ENCODE results near the gene HMGXB3.
"Not testable (repeated sequence)": the region's sequence is repeated elsewhere in the genome, so short reads cannot be mapped to it uniquely, and the experiment has no call there.

DNA sequence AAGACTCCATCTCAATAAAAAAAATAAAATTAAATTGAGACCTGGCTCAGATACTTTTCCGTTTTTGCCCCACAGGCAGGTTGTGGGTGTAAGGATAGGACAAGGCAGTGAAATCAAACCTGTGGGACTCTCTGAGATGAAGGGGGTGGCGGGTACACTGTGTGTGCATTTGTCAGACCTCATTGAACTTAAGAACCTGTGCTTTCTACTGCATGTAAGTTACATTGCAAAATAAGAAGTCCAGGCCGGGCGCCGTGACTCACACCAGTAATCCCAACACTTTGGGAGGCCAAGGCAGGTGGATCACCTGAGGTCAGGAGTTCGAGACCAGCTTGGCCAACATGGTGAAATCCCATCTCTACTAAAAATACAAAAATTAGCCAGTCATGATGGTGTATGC is 84.2 kb downstream of the HMGXB3 start:
- TF ChIP-seq EZH2phosphoT487, EZH2 (IDR thresholded peaks at IDR 0.05): not testable (repeated sequence)
- TF ChIP-seq, protein P1, sequence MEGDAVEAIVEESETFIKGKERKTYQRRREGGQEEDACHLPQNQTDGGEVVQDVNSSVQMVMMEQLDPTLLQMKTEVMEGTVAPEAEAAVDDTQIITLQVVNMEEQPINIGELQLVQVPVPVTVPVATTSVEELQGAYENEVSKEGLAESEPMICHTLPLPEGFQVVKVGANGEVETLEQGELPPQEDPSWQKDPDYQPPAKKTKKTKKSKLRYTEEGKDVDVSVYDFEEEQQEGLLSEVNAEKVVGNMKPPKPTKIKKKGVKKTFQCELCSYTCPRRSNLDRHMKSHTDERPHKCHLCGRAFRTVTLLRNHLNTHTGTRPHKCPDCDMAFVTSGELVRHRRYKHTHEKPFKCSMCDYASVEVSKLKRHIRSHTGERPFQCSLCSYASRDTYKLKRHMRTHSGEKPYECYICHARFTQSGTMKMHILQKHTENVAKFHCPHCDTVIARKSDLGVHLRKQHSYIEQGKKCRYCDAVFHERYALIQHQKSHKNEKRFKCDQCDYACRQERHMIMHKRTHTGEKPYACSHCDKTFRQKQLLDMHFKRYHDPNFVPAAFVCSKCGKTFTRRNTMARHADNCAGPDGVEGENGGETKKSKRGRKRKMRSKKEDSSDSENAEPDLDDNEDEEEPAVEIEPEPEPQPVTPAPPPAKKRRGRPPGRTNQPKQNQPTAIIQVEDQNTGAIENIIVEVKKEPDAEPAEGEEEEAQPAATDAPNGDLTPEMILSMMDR (IDR thresholded peaks at IDR 0.05): not testable (repeated sequence)

Measured in neural progenitor cell (in vitro differentiated cells).